HFF-Myc (cell line): Measurements from ENCODE around the gene GLYATL3.

ENCODE experiments used
- DNase-seq: peaks from one replicate; pipeline ENCODE4 v3.0.0-alpha.2; 2011; ENCODE audit warnings: low read depth; ENCODE audit errors: extremely low read depth
- H3K4me3 ChIP-seq: replicated peaks from 2 replicates; pipeline ENCODE4 v1.5.1; 2011; ENCODE audit warnings: low read depth, mild to moderate bottlenecking, control low read depth, low read length
- TF ChIP-seq, protein P1 (sequence below): IDR thresholded peaks from 2 replicates; pipeline ENCODE4 v1.5.1; 2012; ENCODE audit warnings: mild to moderate bottlenecking, low read depth, low read length, control low read depth; ENCODE audit errors: missing control alignments

The GLYATL3 gene

DNA sequence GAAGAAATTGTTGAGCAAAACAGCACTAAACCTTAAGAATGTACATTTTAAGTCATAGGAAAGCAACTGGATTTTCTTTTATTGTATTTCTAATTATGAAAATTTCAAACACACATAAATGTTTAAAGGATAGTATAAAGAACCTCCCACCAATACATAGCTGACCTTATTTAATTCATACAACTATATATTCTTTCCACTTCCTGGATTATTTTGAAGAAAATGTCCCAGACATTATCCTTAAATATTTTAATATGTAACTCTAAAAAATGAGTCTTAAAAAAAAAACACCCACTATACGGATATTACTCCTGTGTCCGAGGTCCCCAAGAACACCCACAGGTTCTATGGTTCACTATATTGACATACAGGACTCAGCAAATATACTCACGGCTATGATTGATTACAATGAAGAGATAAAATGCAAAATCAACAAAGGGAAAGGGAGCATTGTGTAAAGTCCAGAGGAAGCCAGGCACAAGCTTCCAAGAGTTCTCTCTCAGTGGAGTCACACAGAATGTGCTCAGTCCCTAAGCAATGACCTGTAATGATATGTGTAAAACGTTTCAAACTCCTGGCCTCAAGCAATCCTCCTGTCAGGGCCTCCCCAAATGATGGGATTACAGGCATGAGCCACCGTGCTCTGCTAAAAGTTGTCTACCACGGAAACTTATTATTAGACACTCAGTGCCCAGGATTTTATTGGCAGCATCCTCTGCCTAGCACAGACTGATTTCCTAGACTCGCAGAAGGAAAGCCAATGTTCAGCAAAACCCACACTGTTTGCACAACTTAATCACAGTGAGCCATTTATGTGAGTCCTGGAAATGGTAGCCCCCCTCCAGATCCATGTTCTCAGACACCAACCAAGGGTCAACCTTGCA lies 23.2 kb downstream of the GLYATL3 start:
- DNase-seq: no peak
- H3K4me3 ChIP-seq: no peak overlapping the region
- TF ChIP-seq, protein P1, sequence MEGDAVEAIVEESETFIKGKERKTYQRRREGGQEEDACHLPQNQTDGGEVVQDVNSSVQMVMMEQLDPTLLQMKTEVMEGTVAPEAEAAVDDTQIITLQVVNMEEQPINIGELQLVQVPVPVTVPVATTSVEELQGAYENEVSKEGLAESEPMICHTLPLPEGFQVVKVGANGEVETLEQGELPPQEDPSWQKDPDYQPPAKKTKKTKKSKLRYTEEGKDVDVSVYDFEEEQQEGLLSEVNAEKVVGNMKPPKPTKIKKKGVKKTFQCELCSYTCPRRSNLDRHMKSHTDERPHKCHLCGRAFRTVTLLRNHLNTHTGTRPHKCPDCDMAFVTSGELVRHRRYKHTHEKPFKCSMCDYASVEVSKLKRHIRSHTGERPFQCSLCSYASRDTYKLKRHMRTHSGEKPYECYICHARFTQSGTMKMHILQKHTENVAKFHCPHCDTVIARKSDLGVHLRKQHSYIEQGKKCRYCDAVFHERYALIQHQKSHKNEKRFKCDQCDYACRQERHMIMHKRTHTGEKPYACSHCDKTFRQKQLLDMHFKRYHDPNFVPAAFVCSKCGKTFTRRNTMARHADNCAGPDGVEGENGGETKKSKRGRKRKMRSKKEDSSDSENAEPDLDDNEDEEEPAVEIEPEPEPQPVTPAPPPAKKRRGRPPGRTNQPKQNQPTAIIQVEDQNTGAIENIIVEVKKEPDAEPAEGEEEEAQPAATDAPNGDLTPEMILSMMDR: no peak

DNA sequence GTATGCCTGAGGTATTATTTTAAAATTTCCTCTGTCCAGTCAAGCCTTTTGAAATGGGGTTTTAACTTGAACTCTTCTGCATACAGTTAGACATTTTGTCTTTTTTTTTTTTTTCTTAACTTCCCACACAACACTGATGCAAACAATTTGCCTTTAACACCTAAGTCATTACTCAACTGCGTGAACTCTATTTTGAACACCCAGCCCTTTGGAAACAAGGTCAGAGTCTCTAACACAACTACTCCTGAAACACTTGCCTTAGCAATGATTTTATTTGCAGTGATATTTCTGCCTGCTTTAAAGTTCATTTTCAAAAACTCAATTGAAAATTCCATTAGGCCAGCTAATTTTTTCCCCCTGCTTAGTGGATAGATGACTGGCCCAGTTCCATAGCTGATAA lies 24.2 kb downstream of the GLYATL3 start:
- H3K4me3 ChIP-seq: no peak overlapping the region
- TF ChIP-seq, protein P1: no peak
- DNase-seq: no peak

DNA sequence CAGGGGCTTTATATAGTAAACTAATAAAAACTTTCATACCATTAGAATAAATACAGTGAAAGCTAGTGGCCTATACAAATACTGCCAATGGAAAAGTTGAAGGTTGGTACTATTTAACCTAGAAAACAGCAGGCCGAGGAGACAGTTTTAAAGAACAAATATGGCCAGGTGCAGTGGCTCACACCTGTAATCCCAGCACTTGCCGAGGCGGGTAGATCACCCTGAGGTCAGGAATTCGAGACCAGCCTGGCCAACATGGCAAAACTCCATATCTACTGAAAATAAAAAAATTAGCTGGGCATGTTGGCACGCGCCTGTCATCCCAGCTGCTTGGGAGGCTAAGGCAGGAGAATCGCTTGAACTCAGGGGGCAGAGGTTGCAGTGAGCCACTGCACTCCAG lies 24.8 kb downstream of the GLYATL3 start:
- no peak overlapping the region for H3K4me3 ChIP-seq
- DNase-seq: no peak
- TF ChIP-seq, protein P1: no peak

DNA sequence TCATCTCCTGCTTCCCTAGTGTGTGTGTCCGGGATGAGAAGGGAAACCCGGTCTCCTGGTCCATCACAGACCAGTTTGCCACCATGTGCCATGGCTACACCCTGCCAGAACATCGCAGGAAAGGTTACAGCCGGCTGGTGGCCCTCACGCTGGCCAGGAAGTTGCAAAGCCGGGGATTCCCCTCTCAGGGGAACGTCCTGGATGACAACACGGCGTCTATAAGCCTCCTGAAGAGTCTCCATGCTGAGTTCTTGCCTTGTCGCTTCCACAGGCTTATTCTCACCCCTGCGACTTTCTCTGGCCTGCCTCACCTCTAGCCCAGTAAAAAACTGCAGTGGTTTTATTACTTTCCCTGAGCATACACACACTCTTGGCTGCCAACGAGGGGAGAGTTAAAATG lies 26.9 kb downstream of the GLYATL3 start:
- TF ChIP-seq, protein P1: no peak
- no peak overlapping the region for H3K4me3 ChIP-seq
- no peak for DNase-seq

DNA sequence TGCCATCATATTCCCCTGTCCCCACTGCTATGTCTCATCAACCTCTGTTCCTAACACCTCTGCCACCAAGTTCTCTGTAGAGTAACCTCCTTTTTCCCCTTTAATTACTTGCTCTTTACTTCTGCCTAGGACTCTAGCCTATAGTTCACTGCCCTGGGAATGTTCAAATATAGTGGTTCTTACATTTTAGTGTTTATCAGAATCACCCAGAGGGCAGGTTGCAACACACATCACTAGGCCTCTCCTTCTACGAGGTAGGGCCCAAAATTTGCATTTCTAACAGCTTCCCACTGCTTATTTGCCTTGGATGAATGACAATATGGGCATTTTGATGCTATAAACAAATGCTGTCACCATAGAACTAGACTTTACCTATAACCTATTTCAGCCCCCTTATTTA lies 27.6 kb downstream of the GLYATL3 start:
- TF ChIP-seq, protein P1: no peak
- no peak overlapping the region for H3K4me3 ChIP-seq
- DNase-seq: no peak

DNA sequence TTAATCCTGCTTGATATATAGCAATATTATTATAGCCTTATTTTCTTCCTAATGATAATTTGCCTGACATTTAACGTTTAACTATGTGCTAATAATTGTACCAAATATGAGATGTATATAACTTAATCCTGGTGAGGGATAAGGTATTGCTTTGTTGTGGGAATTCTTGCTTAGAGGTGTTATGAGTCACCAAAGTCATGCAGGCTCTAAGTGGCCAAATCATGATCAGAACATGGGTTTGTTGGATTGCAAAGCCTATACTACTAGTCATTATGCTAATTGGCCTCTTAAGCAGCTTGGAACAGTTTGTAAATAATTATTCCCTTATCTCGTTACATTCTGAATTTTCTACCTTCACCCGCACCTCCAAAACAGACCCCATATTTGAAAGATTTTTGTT lies 28.8 kb downstream of the GLYATL3 start:
- no peak overlapping the region for H3K4me3 ChIP-seq
- DNase-seq: no peak
- TF ChIP-seq, protein P1: no peak
